Parathyroid adenoma (tissue), 2 donors: ENCODE results near the gene LMO4.

Source experiments
- H2AFZ ChIP-seq: fragments of 300-600 bp; sonication (generic); one replicate; pipeline ENCODE4 v1.7.0; 2017; ENCODE audit warnings: antibody characterized with exemption, mild to moderate bottlenecking
- H3K27ac ChIP-seq: fragments of 300-600 bp; sonication (generic); one replicate; pipeline ENCODE4 v1.7.0; 2017
- H3K27me3 ChIP-seq: fragments of 300-600 bp; sonication (generic); one replicate; pipeline ENCODE4 v1.7.0; 2017; ENCODE audit warnings: low read length; ENCODE audit not compliant: control insufficient read depth, insufficient read depth
- H3K36me3 ChIP-seq: fragments of 300-600 bp; sonication (generic); one replicate; pipeline ENCODE4 v1.7.0; 2017; ENCODE audit warnings: low read length; ENCODE audit not compliant: control insufficient read depth, insufficient read depth
- H3K4me1 ChIP-seq: fragments of 300-600 bp; sonication (generic); one replicate; pipeline ENCODE4 v1.7.0; 2017; ENCODE audit warnings: control low read depth
- H3K4me2 ChIP-seq: fragments of 300-600 bp; sonication (generic); one replicate; pipeline ENCODE4 v1.7.0; 2017; ENCODE audit warnings: low read length
- H3K4me3 ChIP-seq: fragments of 300-600 bp; sonication (generic); one replicate; pipeline ENCODE4 v1.7.0; 2017; ENCODE audit warnings: low read depth, low read length
- H3K79me2 ChIP-seq: fragments of 300-600 bp; sonication (generic); one replicate; pipeline ENCODE4 v1.7.0; 2017; ENCODE audit warnings: control low read depth
- H3K9ac ChIP-seq: fragments of 300-600 bp; sonication (generic); one replicate; pipeline ENCODE4 v1.7.0; 2017; ENCODE audit warnings: mild to moderate bottlenecking
- H3K9me3 ChIP-seq: fragments of 300-600 bp; sonication (generic); one replicate; pipeline ENCODE4 v1.7.0; 2017; ENCODE audit warnings: low read length; ENCODE audit not compliant: control insufficient read depth
- TF ChIP-seq, protein P1 (sequence below): fragments of 300-600 bp; sonication (generic); IDR thresholded peaks from one replicate; pipeline ENCODE4 v1.7.0; 2017; ENCODE audit warnings: antibody characterized with exemption, mild to moderate bottlenecking
- donor health status: primary hyperparathyroidism.

Gene LMO4

DNA sequence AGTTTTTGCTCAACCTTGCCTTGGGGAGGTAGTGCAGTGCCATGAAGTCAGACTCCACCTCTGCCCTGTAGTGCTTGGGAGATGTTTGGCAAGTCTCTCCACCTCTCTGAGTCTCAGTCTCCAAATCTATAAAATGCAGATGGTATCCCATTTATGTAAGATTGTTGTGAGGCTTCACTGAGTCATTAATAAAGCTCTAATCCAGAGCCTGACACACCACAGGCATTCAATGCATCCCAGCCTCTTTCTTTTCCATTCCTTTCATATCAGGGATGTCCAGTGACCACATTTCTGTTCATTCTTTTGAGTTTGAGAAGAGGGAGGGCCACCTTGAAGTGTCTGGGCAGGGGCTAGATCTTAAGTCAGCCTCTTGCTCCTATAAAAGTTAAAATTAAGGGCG, 37.6 kb upstream of the LMO4 start:
- Histone ChIP-seq H3K27ac (no peak overlapping the region), H3K4me3 (no peak overlapping the region), H3K9me3 (no peaks in the 10 kb centered on the region), H3K27me3 (no peaks in the 10 kb centered on the region), H3K79me2 (no peaks in the 10 kb centered on the region), H3K36me3 (no peaks in the 10 kb centered on the region), H3K4me2 (no peak overlapping the region), H2AFZ (no peak overlapping the region), H3K4me1 (no peaks in the 10 kb centered on the region), H3K9ac (no peak overlapping the region)
- TF ChIP-seq, protein P1, sequence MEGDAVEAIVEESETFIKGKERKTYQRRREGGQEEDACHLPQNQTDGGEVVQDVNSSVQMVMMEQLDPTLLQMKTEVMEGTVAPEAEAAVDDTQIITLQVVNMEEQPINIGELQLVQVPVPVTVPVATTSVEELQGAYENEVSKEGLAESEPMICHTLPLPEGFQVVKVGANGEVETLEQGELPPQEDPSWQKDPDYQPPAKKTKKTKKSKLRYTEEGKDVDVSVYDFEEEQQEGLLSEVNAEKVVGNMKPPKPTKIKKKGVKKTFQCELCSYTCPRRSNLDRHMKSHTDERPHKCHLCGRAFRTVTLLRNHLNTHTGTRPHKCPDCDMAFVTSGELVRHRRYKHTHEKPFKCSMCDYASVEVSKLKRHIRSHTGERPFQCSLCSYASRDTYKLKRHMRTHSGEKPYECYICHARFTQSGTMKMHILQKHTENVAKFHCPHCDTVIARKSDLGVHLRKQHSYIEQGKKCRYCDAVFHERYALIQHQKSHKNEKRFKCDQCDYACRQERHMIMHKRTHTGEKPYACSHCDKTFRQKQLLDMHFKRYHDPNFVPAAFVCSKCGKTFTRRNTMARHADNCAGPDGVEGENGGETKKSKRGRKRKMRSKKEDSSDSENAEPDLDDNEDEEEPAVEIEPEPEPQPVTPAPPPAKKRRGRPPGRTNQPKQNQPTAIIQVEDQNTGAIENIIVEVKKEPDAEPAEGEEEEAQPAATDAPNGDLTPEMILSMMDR: no peak

GRCh38 chr1:87292684-87293493, 35.8 kb upstream of the LMO4 start:
- no peaks in the 10 kb centered on the region for H3K9me3 ChIP-seq
- TF ChIP-seq, protein P1: peak; percentile 63

GRCh38 chr1:87294633-87295032, 34.0 kb upstream of the LMO4 start:
- Histone ChIP-seq H3K36me3 (no peaks in the 10 kb centered on the region), H2AFZ (no peak overlapping the region), H3K9ac (no peak overlapping the region), H3K27me3 (no peaks in the 10 kb centered on the region), H3K79me2 (no peaks in the 10 kb centered on the region), H3K9me3 (no peaks in the 10 kb centered on the region), H3K4me2 (no peak overlapping the region), H3K4me1 (no peaks in the 10 kb centered on the region), H3K27ac (no peak overlapping the region), H3K4me3 (no peak overlapping the region)
- TF ChIP-seq, protein P1: no peak

More at GRCh38 chr1:87292684-87293493, 35.8 kb upstream of the LMO4 start:
- H3K4me3 ChIP-seq: no peak overlapping the region
- H3K4me1 ChIP-seq: no peaks in the 10 kb centered on the region
- no peak overlapping the region for H3K4me2 ChIP-seq
- H2AFZ ChIP-seq: no peak overlapping the region
- no peaks in the 10 kb centered on the region for H3K79me2 ChIP-seq
- H3K36me3 ChIP-seq: no peaks in the 10 kb centered on the region
- H3K27me3 ChIP-seq: no peaks in the 10 kb centered on the region
- H3K27ac ChIP-seq: no peak overlapping the region
- H3K9ac ChIP-seq: no peak overlapping the region

- Histone ChIP-seq H3K4me1 (no peaks in the 10 kb centered on the region), H3K4me3 (no peak overlapping the region), H3K27me3 (no peaks in the 10 kb centered on the region), H2AFZ (no peak overlapping the region), H3K79me2 (no peaks in the 10 kb centered on the region), H3K9me3 (no peaks in the 10 kb centered on the region), H3K36me3 (no peaks in the 10 kb centered on the region), H3K9ac (no peak overlapping the region), H3K4me2 (no peak overlapping the region), H3K27ac (no peak overlapping the region)
- TF ChIP-seq, protein P1: no peak
Observed at GRCh38 chr1:87295445-87296110, 33.1 kb upstream of the LMO4 start.
